HFF-Myc (cell line): Measurements from ENCODE around the gene RAE1.

ENCODE experiments used
- DNase-seq: peaks from one replicate; pipeline ENCODE4 v3.0.0-alpha.2; 2011; ENCODE audit warnings: low read depth; ENCODE audit errors: extremely low read depth
- H3K4me3 ChIP-seq: replicated peaks from 2 replicates; pipeline ENCODE4 v1.5.1; 2011; ENCODE audit warnings: low read depth, mild to moderate bottlenecking, control low read depth, low read length
- CTCF ChIP-seq: IDR thresholded peaks from 2 replicates; pipeline ENCODE4 v1.5.1; 2012; ENCODE audit warnings: mild to moderate bottlenecking, low read depth, low read length, control low read depth; ENCODE audit errors: missing control alignments

RAE1 gene

GRCh38 chr20:57410398-57410920 lies 59.4 kb downstream of the RAE1 start:
- H3K4me3 ChIP-seq = no peak overlapping the region
- no peak for TF ChIP-seq CTCF
- DNase-seq = no peak

- TF ChIP-seq CTCF = no peak
- H3K4me3 ChIP-seq = no peak overlapping the region
- no peak for DNase-seq
Measured at GRCh38 chr20:57410924-57411323, 59.9 kb downstream of the RAE1 start.

GRCh38 chr20:57411406-57412283 lies 60.6 kb downstream of the RAE1 start:
- no peak for DNase-seq
- TF ChIP-seq CTCF = no peak
- no peak overlapping the region for H3K4me3 ChIP-seq

GRCh38 chr20:57412347-57413029 lies 61.4 kb downstream of the RAE1 start:
- no peak for TF ChIP-seq CTCF
- no peak for DNase-seq

GRCh38 chr20:57413986-57414385 lies 62.9 kb downstream of the RAE1 start:
- TF ChIP-seq CTCF = no peak

More at GRCh38 chr20:57412347-57413029, 61.4 kb downstream of the RAE1 start:
- no peak overlapping the region for H3K4me3 ChIP-seq

GRCh38 chr20:57414867-57415592 lies 64.0 kb downstream of the RAE1 start:
- no peak for TF ChIP-seq CTCF
- no peak overlapping the region for H3K4me3 ChIP-seq
- no peak for DNase-seq

More at GRCh38 chr20:57413986-57414385, 62.9 kb downstream of the RAE1 start:
- no peak overlapping the region for H3K4me3 ChIP-seq
- DNase-seq = no peak
